HEK293 (cell line): ENCODE data around the gene ZDHHC21.

Source experiments
- CTCF ChIP-seq: fragments of 450-650 bp; formaldehyde crosslinking; IDR thresholded peaks from 2 replicates; pipeline ENCODE4 v1.5.1; 2016; ENCODE audit warnings: missing biosample characterization, missing genetic modification characterization
- KLF1 ChIP-seq: fragments of 450-650 bp; formaldehyde crosslinking; IDR thresholded peaks from 2 replicates; pipeline ENCODE4 v1.5.1; 2016; ENCODE audit warnings: missing biosample characterization, missing genetic modification characterization
- KLF16 ChIP-seq: fragments of 450-650 bp; formaldehyde crosslinking; IDR thresholded peaks from 2 replicates; pipeline ENCODE4 v1.5.1; 2017; ENCODE audit warnings: missing biosample characterization, missing genetic modification characterization
- SALL2 ChIP-seq: fragments of 450-650 bp; formaldehyde crosslinking; IDR thresholded peaks from 2 replicates; pipeline ENCODE4 v1.5.0; 2017; ENCODE audit warnings: missing biosample characterization, mild to moderate bottlenecking, missing genetic modification characterization, borderline replicate concordance
- TSHZ1 ChIP-seq: fragments of 450-650 bp; formaldehyde crosslinking; IDR thresholded peaks from 2 replicates; pipeline ENCODE4 v1.5.1; 2016; ENCODE audit warnings: missing biosample characterization, missing genetic modification characterization, borderline replicate concordance
- ZBTB1 ChIP-seq: fragments of 450-650 bp; formaldehyde crosslinking; IDR thresholded peaks from 2 replicates; pipeline ENCODE4 v1.5.1; 2016; ENCODE audit warnings: missing biosample characterization, missing genetic modification characterization
- ZNF211 ChIP-seq: fragments of 450-650 bp; formaldehyde crosslinking; IDR thresholded peaks from 2 replicates; pipeline ENCODE4 v1.5.1; 2016; ENCODE audit warnings: low read depth, missing biosample characterization, missing genetic modification characterization
- ZNF530 ChIP-seq: fragments of 450-650 bp; formaldehyde crosslinking; IDR thresholded peaks from 2 replicates; pipeline ENCODE4 v1.5.1; 2016; ENCODE audit warnings: low read depth, missing biosample characterization, missing genetic modification characterization
- ZNF621 ChIP-seq: fragments of 450-650 bp; formaldehyde crosslinking; IDR thresholded peaks from 2 replicates; pipeline ENCODE4 v1.5.1; 2017; ENCODE audit warnings: missing biosample characterization, missing genetic modification characterization
- ZNF626 ChIP-seq: fragments of 450-650 bp; sonication (Bioruptor Pico); formaldehyde crosslinking; IDR thresholded peaks from 2 replicates; pipeline ENCODE4 v1.5.1; 2018; ENCODE audit warnings: missing biosample characterization, missing genetic modification characterization, inconsistent platforms
- ZNF670 ChIP-seq: fragments of 450-650 bp; formaldehyde crosslinking; IDR thresholded peaks from 2 replicates; pipeline ENCODE4 v1.5.1; 2016; ENCODE audit warnings: missing biosample characterization, missing genetic modification characterization, low read depth

- no peak for TF ChIP-seq CTCF
- no peak for TF ChIP-seq ZNF530 (tag by site-specific recombination)
- TF ChIP-seq SALL2 (tag by site-specific recombination) = no peak
- TF ChIP-seq ZNF626 (tag by site-specific recombination) = no peak
- no peak for TF ChIP-seq TSHZ1 (tag by site-specific recombination)
- no peak for TF ChIP-seq KLF1
- no peak for TF ChIP-seq ZNF621
- no peak for TF ChIP-seq ZNF211 (tag by site-specific recombination)
- TF ChIP-seq KLF16 (tag by site-specific recombination) = no peak
- TF ChIP-seq ZBTB1 (tag by site-specific recombination) = no peak
- no peak for TF ChIP-seq ZNF670
Observed at GRCh38 chr9:14633148-14633547, 60.1 kb downstream of the ZDHHC21 start.
